ENCODE data around the gene ADGRG3. TPM values are rescaled to one million over a fixed set of nuclear protein-coding genes. Genes with fewer than 3 reads are reported as not detected.

The ADGRG3 gene
- total RNA-seq, 1 donor from 2014 or later = not detected

DNA sequence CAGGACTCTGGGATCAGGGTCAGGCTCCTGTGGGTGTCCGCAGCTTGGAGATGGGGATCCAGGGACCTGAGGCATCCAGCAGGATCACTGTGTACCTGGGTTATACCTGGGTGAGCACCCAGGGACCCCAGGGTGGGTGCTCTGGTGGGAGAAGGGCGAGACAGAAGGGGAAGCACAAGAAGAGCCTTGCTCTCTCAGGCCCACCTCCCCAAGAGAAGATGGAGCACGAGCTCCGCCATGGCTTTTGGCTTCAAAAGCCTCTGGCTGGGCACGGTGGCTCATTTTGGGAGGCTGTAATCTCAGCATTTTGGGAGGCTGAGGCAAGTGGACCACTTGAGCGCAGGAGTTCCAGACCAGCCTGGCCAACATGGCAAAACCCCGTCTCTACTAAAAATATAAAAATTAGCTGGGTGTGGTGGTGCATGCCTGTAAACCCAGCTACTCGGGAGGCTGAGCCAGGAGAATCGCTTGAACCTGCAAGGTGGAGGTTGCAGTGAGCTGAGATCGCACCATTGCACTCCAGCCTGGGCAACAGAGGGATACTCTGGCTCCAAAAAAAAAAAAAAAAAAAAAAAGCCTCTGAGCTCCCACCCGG, 35.4 kb downstream of the ADGRG3 start:
- peaks cover 3% of the 10 kb centered on the region for H3K27me3 ChIP-seq (ENCODE audit: insufficient read depth, low read length)
- H3K27ac Mint-ChIP-seq (ENCODE audit: unreplicated experiment) = no peak overlapping the region
- H3K36me3 Mint-ChIP-seq (ENCODE audit: low read depth, unreplicated experiment) = no peaks in the 10 kb centered on the region
- H3K27ac ChIP-seq (ENCODE audit: low read depth, low read length) = no peak overlapping the region
- no peaks in the 10 kb centered on the region for H3K9me3 Mint-ChIP-seq (ENCODE audit: unreplicated experiment)
- no peak overlapping the region for H2AFZ ChIP-seq (ENCODE audit: low read depth, low read length)
- no peak overlapping the region for H3K4me2 ChIP-seq (ENCODE audit: low read length)
- no peaks in the 10 kb centered on the region for H3K79me2 ChIP-seq (ENCODE audit: insufficient read depth, low read length)
- H3K4me3 ChIP-seq (ENCODE audit: insufficient read depth, low read depth, low read length) = no peak overlapping the region
- H3K36me3 ChIP-seq (ENCODE audit: insufficient read depth, low read length) = no peaks in the 10 kb centered on the region
- TF ChIP-seq CTCF (IDR thresholded peaks at IDR 0.05; ENCODE audit: insufficient read depth, low read depth, low read length) (no peak), EZH2 (IDR thresholded peaks at IDR 0.05; ENCODE audit: insufficient read depth, low read length) (no peak)
- no peaks in the 10 kb centered on the region for H4K20me1 ChIP-seq (ENCODE audit: insufficient read depth, low read length)
- FAIRE-seq (no peak), DNase-seq (ENCODE audit: low read depth) (no peak)
- no peak overlapping the region for H3K9ac ChIP-seq (ENCODE audit: low read length)
- peaks cover 4% of the 10 kb centered on the region for H3K4me1 Mint-ChIP-seq (ENCODE audit: low read depth, unreplicated experiment)
- no peak overlapping the region for H3K4me3 Mint-ChIP-seq (ENCODE audit: unreplicated experiment)
- H3K27me3 Mint-ChIP-seq (ENCODE audit: low read depth, unreplicated experiment) = peaks cover 28% of the 10 kb centered on the region
- H3K4me1 ChIP-seq (ENCODE audit: insufficient read depth, low read length) = no peaks in the 10 kb centered on the region
- H3K9me3 ChIP-seq (ENCODE audit: insufficient read depth, low read depth, low read length) = peaks cover 9% of the 10 kb centered on the region

DNA sequence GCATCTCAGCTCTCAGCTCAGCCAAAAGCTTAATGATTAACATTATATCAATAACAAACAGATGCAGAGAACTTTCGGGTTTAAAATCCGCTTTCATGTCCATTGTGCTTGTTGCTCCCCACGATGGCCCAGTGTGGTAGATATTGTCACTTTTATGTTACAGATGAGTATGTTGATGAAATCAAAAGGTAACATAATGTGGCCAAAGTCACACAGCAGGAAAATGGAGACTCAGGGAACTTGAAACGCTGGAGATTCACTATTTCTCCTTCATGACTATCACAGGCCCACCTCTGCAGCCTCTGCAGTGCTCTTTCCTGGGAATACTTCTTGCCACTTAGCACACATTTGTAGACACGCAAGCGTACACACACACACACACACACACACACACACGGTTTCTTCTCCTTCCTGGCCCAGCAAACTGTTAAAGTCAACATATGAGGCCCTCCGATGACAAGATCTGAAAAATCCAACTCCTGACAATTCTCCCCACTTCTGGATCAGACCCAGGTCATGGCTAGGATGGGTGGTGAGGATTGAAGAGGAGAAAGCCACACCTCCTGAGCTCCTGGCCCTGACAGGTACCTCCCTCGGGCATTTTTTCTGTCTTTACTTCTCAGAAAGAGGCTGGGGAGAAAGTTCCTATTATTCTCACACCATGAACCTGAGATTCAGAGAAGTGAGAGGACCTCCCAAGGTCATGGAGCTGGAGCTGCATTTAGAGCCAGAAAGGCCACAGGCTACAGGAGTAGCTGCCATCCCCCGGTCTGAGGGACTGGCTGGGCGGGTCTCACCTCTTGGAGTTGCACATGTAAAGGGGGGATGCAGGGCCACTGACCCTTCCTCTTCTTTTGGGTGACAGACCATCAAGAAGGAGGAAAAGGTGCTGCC, 36.2 kb downstream of the ADGRG3 start:
- no peak for FAIRE-seq
- H3K36me3 ChIP-seq (ENCODE audit: insufficient read depth, low read length) = no peaks in the 10 kb centered on the region
- no peak overlapping the region for H3K27ac ChIP-seq (ENCODE audit: low read depth, low read length)
- H3K4me1 ChIP-seq (ENCODE audit: insufficient read depth, low read length) = no peaks in the 10 kb centered on the region
- no peak overlapping the region for H3K4me3 ChIP-seq (ENCODE audit: insufficient read depth, low read depth, low read length)
- Mint-ChIP-seq H3K4me3 (ENCODE audit: unreplicated experiment) (no peak overlapping the region), H3K9me3 (ENCODE audit: unreplicated experiment) (no peaks in the 10 kb centered on the region), H3K27me3 (ENCODE audit: low read depth, unreplicated experiment) (peaks cover 28% of the 10 kb centered on the region), H3K27ac (ENCODE audit: unreplicated experiment) (no peak overlapping the region), H3K36me3 (ENCODE audit: low read depth, unreplicated experiment) (no peaks in the 10 kb centered on the region), H3K4me1 (ENCODE audit: low read depth, unreplicated experiment) (peaks cover 4% of the 10 kb centered on the region)
- H3K9me3 ChIP-seq (ENCODE audit: insufficient read depth, low read depth, low read length) = peaks cover 9% of the 10 kb centered on the region
- H2AFZ ChIP-seq (ENCODE audit: low read depth, low read length) = no peak overlapping the region
- H3K79me2 ChIP-seq (ENCODE audit: insufficient read depth, low read length) = no peaks in the 10 kb centered on the region
- no peak overlapping the region for H3K9ac ChIP-seq (ENCODE audit: low read length)
- TF ChIP-seq EZH2 (IDR thresholded peaks at IDR 0.05; ENCODE audit: insufficient read depth, low read length) (no peak), CTCF (IDR thresholded peaks at IDR 0.05; ENCODE audit: insufficient read depth, low read depth, low read length) (no peak)
- peaks cover 3% of the 10 kb centered on the region for H3K27me3 ChIP-seq (ENCODE audit: insufficient read depth, low read length)
- no peak overlapping the region for H3K4me2 ChIP-seq (ENCODE audit: low read length)
- H4K20me1 ChIP-seq (ENCODE audit: insufficient read depth, low read length) = no peaks in the 10 kb centered on the region
- no peak for DNase-seq (ENCODE audit: low read depth)
